ENCODE results near the gene BAIAP2L1. TPM values are rescaled to one million over a fixed set of nuclear protein-coding genes. Genes with fewer than 3 reads are reported as not detected.

The BAIAP2L1 gene
- total and polyA plus RNA-seq, 5 experiments from 2014 or later = 0.06 to 0.85 (median 0.44) TPM

DNA sequence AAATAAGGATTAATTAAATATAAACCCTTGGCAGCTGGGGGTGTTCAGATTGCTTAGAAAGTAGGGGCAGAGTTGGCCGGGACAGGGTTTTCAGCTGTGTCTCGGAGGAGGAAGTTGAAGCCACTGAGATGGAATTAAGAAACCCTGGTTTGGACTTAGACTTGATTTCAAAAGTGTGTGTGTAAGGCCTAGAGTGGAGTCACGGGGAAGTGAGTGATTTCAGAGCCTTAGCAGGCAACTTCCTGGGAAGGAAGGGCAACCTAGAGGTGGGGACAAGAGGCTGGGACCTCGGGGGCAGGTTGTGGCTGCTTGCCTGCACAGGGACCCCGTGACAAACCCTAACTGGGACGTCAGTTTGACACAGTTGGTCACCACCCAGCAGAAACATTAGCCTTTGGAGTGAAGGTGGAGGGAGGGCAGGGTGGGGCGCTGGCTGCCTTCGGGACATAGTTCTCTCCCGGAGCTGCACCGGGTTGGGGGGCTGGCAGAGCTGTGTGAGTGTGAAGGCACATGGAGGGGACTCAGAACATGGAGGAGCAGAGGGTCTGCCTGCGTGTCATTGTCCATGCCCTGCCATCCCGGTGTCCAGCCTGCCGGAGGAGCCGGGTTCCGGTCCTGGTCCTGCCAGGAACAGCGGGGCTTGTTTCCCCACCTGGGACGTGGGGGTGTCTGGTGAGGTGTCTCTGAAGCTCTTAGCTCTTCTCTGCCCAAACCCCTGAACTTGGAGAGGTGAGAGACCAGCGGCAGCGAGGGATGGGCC, 117.6 kb downstream of the BAIAP2L1 start:
- POLR2A ChIA-PET = interaction anchor here (1.1 to 6.5 kb wide), 2 partner anchors 16 to 32 kb away, joined by 3 to 72 read pairs; partner anchors contain the start of gene TECPR1
- peaks cover 17 to 46% (median 41%) of the 10 kb centered on the region in 4 donors for H3K4me1 Mint-ChIP-seq

GRCh38 chr7:98282703-98283102, 118.2 kb downstream of the BAIAP2L1 start:
- peak overlapping the region; percentile 77 to 92 (median 83) for H3K4me3 Mint-ChIP-seq
- POLR2A ChIA-PET = interaction anchor here (0.8 to 6.5 kb wide), 3 partner anchors 16 to 115 kb away, joined by 3 to 72 read pairs (median 3); partner anchors contain the start of gene TECPR1
- ATAC-seq = no peak

More for the DNA sequence above, 117.6 kb downstream of the BAIAP2L1 start:
- Mint-ChIP-seq H3K4me3 (peak overlapping the region; percentile 77 to 92 (median 83)), H3K36me3 (no peaks in the 10 kb centered on the region), H3K27me3 (no peaks in the 10 kb centered on the region), H3K27ac (peak overlapping the region in 9 of 10 donors; percentile 62 to 93 (median 83)), H3K9me3 (no peaks in the 10 kb centered on the region)
- no peak for DNase-seq
- ATAC-seq = no peak

GRCh38 chr7:98281757-98282606, 118.9 kb downstream of the BAIAP2L1 start:
- DNase-seq (peak in 5 of 10 donors; percentile 22 to 76 (median 58)), ATAC-seq (peak; percentile 45 to 51)
- Mint-ChIP-seq H3K4me3 (peak overlapping the region; percentile 77 to 92 (median 83)), H3K27me3 (no peaks in the 10 kb centered on the region), H3K36me3 (no peaks in the 10 kb centered on the region), H3K27ac (peak overlapping the region; percentile 52 to 93 (median 84)), H3K4me1 (peaks cover 17 to 44% (median 37%) of the 10 kb centered on the region in 4 donors), H3K9me3 (no peaks in the 10 kb centered on the region)
- POLR2A ChIA-PET = interaction anchor here (0.8 to 6.5 kb wide), 5 partner anchors 8 to 310 kb away, joined by 3 to 72 read pairs (median 3); partner anchors contain the start of gene TECPR1

More at GRCh38 chr7:98282703-98283102, 118.2 kb downstream of the BAIAP2L1 start:
- H3K36me3 Mint-ChIP-seq = no peaks in the 10 kb centered on the region
- H3K27ac Mint-ChIP-seq = peak overlapping the region; percentile 62 to 93 (median 84)
- H3K9me3 Mint-ChIP-seq = no peaks in the 10 kb centered on the region
- no peaks in the 10 kb centered on the region for H3K27me3 Mint-ChIP-seq
- peaks cover 17 to 46% (median 41%) of the 10 kb centered on the region in 4 donors for H3K4me1 Mint-ChIP-seq
- DNase-seq = no peak

- H3K36me3 Mint-ChIP-seq = no peaks in the 10 kb centered on the region
- peak; percentile 82 for ATAC-seq
Measured at GRCh38 chr7:98280791-98281756, 119.8 kb downstream of the BAIAP2L1 start, which contains the start of gene BRI3. BRI3 (plus strand) TSS chr7:98281686; CDS start chr7:98281796, 110 bp downstream.

DNA sequence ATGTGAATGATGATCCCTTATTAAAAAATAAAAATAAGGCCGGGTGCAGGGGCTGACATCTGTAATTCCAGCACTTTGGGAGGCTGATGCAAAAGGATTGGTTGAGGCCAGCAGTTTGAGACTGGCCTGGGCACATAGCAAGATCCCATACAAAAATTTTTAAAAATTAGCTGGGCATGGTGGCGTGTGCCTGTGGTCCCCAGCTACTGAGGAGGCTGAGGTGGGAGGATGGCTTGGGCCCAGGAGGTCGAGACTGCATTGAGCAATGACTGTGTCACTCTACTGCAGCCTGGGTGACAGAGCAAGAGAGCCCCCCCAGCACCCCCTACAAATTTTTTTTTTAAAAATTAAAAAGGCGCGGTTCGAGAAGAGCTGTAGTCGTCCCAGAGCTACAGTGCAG, 120.6 kb downstream of the BAIAP2L1 start:
- peak overlapping the region in 8 of 10 donors; percentile 77 to 94 (median 92) for H3K27ac Mint-ChIP-seq
- no peaks in the 10 kb centered on the region for H3K36me3 Mint-ChIP-seq
- no peaks in the 10 kb centered on the region for H3K27me3 Mint-ChIP-seq
- no peak for DNase-seq
- H3K4me1 Mint-ChIP-seq = peaks cover 17 to 38% (median 33%) of the 10 kb centered on the region in 4 donors
- H3K4me3 Mint-ChIP-seq = peak overlapping the region; percentile 81 to 95 (median 87)
- no peak for ATAC-seq
- no peaks in the 10 kb centered on the region for H3K9me3 Mint-ChIP-seq
- POLR2A ChIA-PET = interaction anchor here (0.6 to 6.5 kb wide), 4 partner anchors 29 to 598 kb away, joined by 3 to 72 read pairs (median 9); partner anchors contain the start of genes TECPR1 and TRRAP

More at GRCh38 chr7:98280791-98281756, 119.8 kb downstream of the BAIAP2L1 start, which contains the start of gene BRI3:
- H3K4me3 Mint-ChIP-seq = peak within 1 kb of the TSS; percentile 82 to 95 (median 87)
- H3K27me3 Mint-ChIP-seq = no peaks in the 10 kb centered on the region
- peak; percentile 73 to 98 (median 86) for DNase-seq
- POLR2A ChIA-PET = interaction anchor here (0.6 to 6.5 kb wide), 7 partner anchors 7 to 597 kb away, joined by 3 to 72 read pairs (median 4); partner anchors contain the start of genes TECPR1 and TRRAP
- H3K9me3 Mint-ChIP-seq = no peaks in the 10 kb centered on the region
- H3K4me1 Mint-ChIP-seq = peaks cover 17 to 38% (median 34%) of the 10 kb centered on the region in 4 donors
- peak within 1 kb of the TSS; percentile 77 to 95 (median 92) for H3K27ac Mint-ChIP-seq

DNA sequence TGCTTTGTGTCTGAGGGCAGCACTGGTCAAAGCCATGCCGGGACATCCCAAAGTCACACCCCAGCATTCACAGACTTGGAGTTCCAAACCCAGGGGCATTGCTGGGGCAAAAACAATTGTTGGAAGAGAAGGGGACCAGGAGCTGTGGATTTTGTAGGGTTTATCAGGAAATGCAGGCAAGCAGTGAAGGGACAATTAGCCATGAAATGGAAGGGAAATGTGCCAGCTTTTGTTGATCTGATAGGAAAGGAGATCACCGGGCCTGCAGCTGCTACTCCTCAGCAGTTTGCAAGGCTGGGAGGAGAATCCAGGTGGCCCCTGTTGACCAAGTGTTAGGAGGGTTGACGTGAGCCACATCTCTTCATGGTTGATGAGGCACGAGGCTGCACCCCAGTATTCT, 122.0 kb downstream of the BAIAP2L1 start:
- H3K4me1 Mint-ChIP-seq = peaks cover 8 to 27% (median 20%) of the 10 kb centered on the region in 4 donors
- no peaks in the 10 kb centered on the region for H3K36me3 Mint-ChIP-seq
- peak overlapping the region in 2 of 10 donors; percentile 48 to 53 for H3K4me3 Mint-ChIP-seq
- no peak for ATAC-seq
- H3K27me3 Mint-ChIP-seq = no peaks in the 10 kb centered on the region
- no peak for DNase-seq
- peak overlapping the region in 2 of 10 donors; percentile 21 to 75 for H3K27ac Mint-ChIP-seq
- no peaks in the 10 kb centered on the region for H3K9me3 Mint-ChIP-seq
- POLR2A ChIA-PET = interaction anchor here (1.0 kb wide), 1 partner anchor 28 kb away, joined by 7 read pairs; no protein-coding TSS in a partner anchor

DNA sequence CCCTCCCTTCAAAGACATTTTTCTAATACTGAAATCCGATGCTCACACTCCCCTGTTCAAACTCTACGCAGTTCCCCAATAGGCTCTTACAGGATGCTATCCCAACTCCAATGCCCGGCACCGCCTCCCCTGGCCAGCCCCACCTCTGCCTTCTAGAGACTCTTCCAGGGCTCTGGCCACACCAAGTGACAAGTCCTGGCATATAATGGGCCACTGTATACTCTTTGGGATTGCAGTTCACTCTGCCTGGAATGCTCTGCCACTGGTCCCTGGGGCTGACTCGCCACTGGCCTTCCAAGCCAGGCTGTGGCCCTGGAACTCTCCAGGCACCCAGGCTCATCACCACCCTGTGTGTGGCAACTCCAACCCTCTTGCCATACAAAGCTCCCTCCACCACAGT, 122.5 kb downstream of the BAIAP2L1 start:
- no peak overlapping the region for H3K4me3 Mint-ChIP-seq
- H3K4me1 Mint-ChIP-seq = peaks cover 8 to 24% (median 15%) of the 10 kb centered on the region in 4 donors
- DNase-seq = no peak
- H3K36me3 Mint-ChIP-seq = no peaks in the 10 kb centered on the region
- POLR2A ChIA-PET = no interaction called here
- no peaks in the 10 kb centered on the region for H3K9me3 Mint-ChIP-seq
- no peaks in the 10 kb centered on the region for H3K27me3 Mint-ChIP-seq
- no peak for ATAC-seq
- H3K27ac Mint-ChIP-seq = peak overlapping the region in 2 of 10 donors; percentile 75 to 84

GRCh38 chr7:98276241-98276761, 124.6 kb downstream of the BAIAP2L1 start:
- POLR2A ChIA-PET = interaction anchor here (0.9 kb wide), 1 partner anchor 8 kb away, joined by 3 read pairs; no protein-coding TSS in a partner anchor
- peaks cover 0 to 13% (median 3%) of the 10 kb centered on the region in 4 donors for H3K4me1 Mint-ChIP-seq
- H3K27me3 Mint-ChIP-seq = no peaks in the 10 kb centered on the region
- no peaks in the 10 kb centered on the region for H3K9me3 Mint-ChIP-seq
- no peak for ATAC-seq
- H3K4me3 Mint-ChIP-seq = no peak overlapping the region
- H3K36me3 Mint-ChIP-seq = no peaks in the 10 kb centered on the region
- peak overlapping the region in 1 of 10 donors; percentile 29 for H3K27ac Mint-ChIP-seq
- no peak for DNase-seq

DNA sequence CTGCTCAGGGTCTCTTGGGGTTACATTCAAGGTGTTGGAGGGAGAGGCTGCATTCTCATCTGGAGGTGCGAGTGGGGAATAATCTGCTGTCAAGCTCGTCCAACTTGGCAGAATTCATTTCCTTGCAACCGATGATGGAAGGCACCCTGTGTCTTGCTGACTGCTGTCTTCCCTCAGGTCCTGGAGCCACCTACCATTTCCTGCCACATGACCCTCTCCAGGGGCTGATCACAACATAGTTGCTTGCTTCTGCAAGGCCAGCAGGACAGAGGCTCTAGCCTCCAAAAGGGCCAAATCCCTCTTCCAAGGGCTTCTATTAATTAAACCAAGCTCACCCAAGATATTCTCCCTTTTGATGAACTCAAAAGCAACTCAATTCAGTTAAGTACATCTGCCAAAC, 133.6 kb downstream of the BAIAP2L1 start:
- H3K9me3 Mint-ChIP-seq = no peaks in the 10 kb centered on the region
- H3K4me3 Mint-ChIP-seq = no peak overlapping the region
- peak overlapping the region in 5 of 10 donors; percentile 44 to 74 (median 55) for H3K27ac Mint-ChIP-seq

DNA sequence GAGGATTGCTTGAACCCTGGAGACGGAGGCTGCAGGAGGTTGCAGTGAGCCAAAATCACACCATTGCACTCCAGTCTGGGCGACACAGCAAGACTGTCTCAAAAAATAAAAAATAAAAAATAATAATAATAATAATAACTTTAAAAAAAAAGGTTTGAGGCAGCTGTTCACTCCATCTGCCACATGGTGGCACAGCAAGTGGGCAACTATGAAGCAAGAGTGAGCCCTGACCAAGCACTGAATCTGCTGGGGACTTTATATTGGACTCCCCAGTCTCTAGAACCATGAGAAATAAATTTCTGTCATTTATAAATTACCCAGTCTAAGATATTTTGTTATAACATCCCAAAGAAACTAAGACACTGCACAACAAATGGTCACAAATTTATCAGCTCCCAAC, 134.1 kb downstream of the BAIAP2L1 start:
- DNase-seq = no peak
- ATAC-seq = peak; percentile 47 to 53
- Mint-ChIP-seq H3K27me3 (no peaks in the 10 kb centered on the region), H3K4me1 (peaks cover 3 to 11% (median 7%) of the 10 kb centered on the region in 4 donors), H3K9me3 (no peaks in the 10 kb centered on the region), H3K27ac (peak overlapping the region in 3 of 10 donors; percentile 52 to 82 (median 55)), H3K4me3 (no peak overlapping the region), H3K36me3 (peaks cover 0 to 21% (median 3%) of the 10 kb centered on the region in 3 donors)
- POLR2A ChIA-PET = interaction anchor here (0.7 to 3.0 kb wide), 3 partner anchors 13 to 16 kb away, joined by 3 to 15 read pairs (median 6); no protein-coding TSS in a partner anchor

More for the DNA sequence above, 133.6 kb downstream of the BAIAP2L1 start:
- POLR2A ChIA-PET = interaction anchor here (0.7 to 3.0 kb wide), 3 partner anchors 13 to 16 kb away, joined by 3 to 15 read pairs (median 6); no protein-coding TSS in a partner anchor
- ATAC-seq = no peak
- Mint-ChIP-seq H3K27me3 (no peaks in the 10 kb centered on the region), H3K4me1 (peaks cover 3 to 11% (median 7%) of the 10 kb centered on the region in 4 donors), H3K36me3 (peaks cover 0 to 19% (median 2%) of the 10 kb centered on the region in 3 donors)
- no peak for DNase-seq

Measured in naive thymus-derived CD8-positive, alpha-beta T cell (primary cell).